RWPE1 (cell line): ENCODE results near the gene TOMM40L.

Experiments
- CTCF ChIA-PET: fragments of 350-600 bp; sonication (Branson Sonifier 250); formaldehyde crosslinking; extraction: SDS; loops from one replicate; lab custom pipeline; 2021; lab: Yijun Ruan, JAX
- POLR2A ChIA-PET: fragments of 400-600 bp; formaldehyde crosslinking; extraction: SDS; loops from one replicate; lab custom pipeline; 2020; ENCODE audit warnings: antibody characterized with exemption; ENCODE audit not compliant: low non-redundant PET; lab: Yijun Ruan, JAX
- DNase-seq: peaks from one replicate; pipeline ENCODE4 v3.0.0; 2012; ENCODE audit warnings: low spot score
- H3K27ac ChIP-seq: fragments of 450-650 bp; 2 replicates; pipeline ENCODE4 v1.5.1; 2017
- CTCF ChIP-seq: fragments of 450-650 bp; conservative IDR thresholded peaks from 2 replicates; pipeline ENCODE4 v1.5.1; 2017; ENCODE audit warnings: low read depth, mild to moderate bottlenecking

The TOMM40L gene

GRCh38 chr1:161199506-161200139 lies 26.2 kb upstream of the TOMM40L start:
- peak overlapping the region; percentile 80 for H3K27ac ChIP-seq
- ChIA-PET CTCF (interaction anchor here (0.7 to 1.0 kb wide), 2 partner anchors 13 to 182 kb away, joined by 3 to 4 read pairs; no protein-coding TSS in a partner anchor), POLR2A (no interaction called here)
- DNase-seq: no peak
- TF ChIP-seq CTCF: no peak

- peak overlapping the region; percentile 94 for H3K27ac ChIP-seq
- no peak for TF ChIP-seq CTCF
- POLR2A ChIA-PET: no interaction called here
- DNase-seq: no peak
- CTCF ChIA-PET: interaction anchor here (0.6 to 1.5 kb wide), 3 partner anchors 14 to 1114 kb away, joined by 3 to 10 read pairs (median 4); no protein-coding TSS in a partner anchor
Observed at GRCh38 chr1:161200421-161200991, 25.4 kb upstream of the TOMM40L start.

GRCh38 chr1:161200992-161201835 lies 24.6 kb upstream of the TOMM40L start:
- H3K27ac ChIP-seq: peak overlapping the region; percentile 94
- no peak for DNase-seq
- ChIA-PET POLR2A (interaction anchor here (0.6 kb wide), 1 partner anchor 19 kb away, joined by 3 read pairs; no protein-coding TSS in a partner anchor), CTCF (interaction anchor here (0.6 to 1.5 kb wide), 4 partner anchors 90 to 1115 kb away, joined by 3 to 10 read pairs (median 4); no protein-coding TSS in a partner anchor)
- TF ChIP-seq CTCF: no peak

GRCh38 chr1:161201836-161202712 lies 23.8 kb upstream of the TOMM40L start, which contains the start of gene NDUFS2:
Gene NDUFS2, plus strand, starts transcription at chr1:161202367. Its CDS starts 19 bp downstream, at chr1:161202386.
- ChIA-PET POLR2A (interaction anchor here (0.6 kb wide), 1 partner anchor 20 kb away, joined by 3 read pairs; no protein-coding TSS in a partner anchor), CTCF (interaction anchor here (0.6 to 1.5 kb wide), 5 partner anchors 10 to 816 kb away, joined by 3 to 4 read pairs (median 3); no protein-coding TSS in a partner anchor)
- TF ChIP-seq CTCF: no peak; the same call in 1 of the 2 replicates
- H3K27ac ChIP-seq: peak within 1 kb of the TSS; percentile 94
- DNase-seq: peak; percentile 92

- CTCF ChIA-PET: interaction anchor here (1.1 to 1.2 kb wide), 2 partner anchors 19 to 59 kb away, joined by 3 to 4 read pairs; partner anchors contain the start of gene TOMM40L
- POLR2A ChIA-PET: no interaction called here
- TF ChIP-seq CTCF: no peak
- no peak overlapping the region for H3K27ac ChIP-seq
- no peak for DNase-seq
Observed at GRCh38 chr1:161206411-161207140, 19.3 kb upstream of the TOMM40L start.
